SH-SY5Y (cell line): ENCODE data around the gene ATP6V1C2.
A peak's percentile ranks its signal among the peaks of the same experiment; 100 is the strongest.

ENCODE experiments used
- GATA2 ChIP-seq: IDR thresholded peaks from 2 replicates; pipeline ENCODE4 v1.6.1; 2011; ENCODE audit warnings: mild to moderate bottlenecking, low read depth, low read length
- GATA3 ChIP-seq: IDR thresholded peaks from 2 replicates; pipeline ENCODE4 v1.6.1; 2011; ENCODE audit warnings: low read depth, mild to moderate bottlenecking, low read length, moderate library complexity

ATP6V1C2 gene

DNA sequence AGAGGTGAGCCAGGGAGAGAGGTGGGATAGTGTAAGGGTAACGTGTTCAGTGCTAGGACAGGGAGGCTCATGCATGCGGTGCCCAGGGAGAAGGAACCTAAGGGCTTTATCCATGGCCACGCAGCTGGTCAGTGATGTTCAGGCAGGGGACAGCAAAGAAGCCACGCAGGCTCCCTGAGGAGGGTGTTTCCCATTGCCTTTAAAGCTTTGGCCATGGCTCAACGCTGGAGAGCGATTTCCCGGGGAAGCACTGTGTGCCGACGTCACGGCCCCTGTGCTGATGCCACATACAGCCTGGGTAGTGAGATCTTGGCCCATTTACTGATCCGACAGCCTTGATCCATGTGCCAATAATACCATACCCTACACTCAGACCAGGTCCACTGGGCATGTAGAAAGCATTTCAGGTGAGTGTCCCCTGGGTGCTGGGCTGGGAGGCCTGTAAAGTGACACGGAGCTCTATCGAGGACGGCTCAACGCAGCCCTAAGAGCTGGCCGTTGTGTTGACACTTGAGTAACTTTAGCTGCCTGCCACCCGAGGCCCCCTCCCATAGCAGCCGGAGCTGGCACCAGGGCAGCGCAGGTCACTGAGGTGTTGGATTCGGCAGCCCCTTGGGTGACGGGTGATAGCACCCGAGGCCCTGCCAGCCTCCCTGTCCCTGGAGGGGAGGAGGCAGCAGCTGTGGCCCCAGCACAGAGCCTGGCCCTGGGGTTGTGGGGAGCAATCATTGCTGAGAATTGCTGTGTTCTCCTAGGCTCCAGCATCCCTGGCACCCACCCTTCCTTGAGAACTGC is 49.7 kb downstream of the ATP6V1C2 start:
- no peak for TF ChIP-seq GATA3
- no peak for TF ChIP-seq GATA2

DNA sequence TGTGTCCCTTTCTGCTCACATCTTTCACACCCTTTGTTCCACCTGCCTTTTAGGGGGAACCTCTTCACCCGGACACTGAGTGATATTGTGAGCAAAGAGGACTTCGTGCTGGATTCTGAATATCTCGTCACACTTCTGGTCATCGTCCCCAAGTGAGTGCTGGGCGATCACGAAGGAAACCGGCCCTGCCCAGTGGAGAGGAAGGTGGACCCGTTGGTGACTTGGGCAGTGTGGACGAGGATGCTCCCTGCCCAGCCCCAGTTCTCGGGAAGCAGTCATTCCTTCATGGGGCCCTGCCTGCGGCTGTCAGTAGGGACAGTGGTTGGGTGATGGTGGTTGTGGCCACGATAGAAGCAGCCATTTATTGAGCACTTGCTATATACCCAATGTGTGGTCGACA is 50.4 kb downstream of the ATP6V1C2 start:
- TF ChIP-seq GATA3 (no peak), GATA2 (no peak)

DNA sequence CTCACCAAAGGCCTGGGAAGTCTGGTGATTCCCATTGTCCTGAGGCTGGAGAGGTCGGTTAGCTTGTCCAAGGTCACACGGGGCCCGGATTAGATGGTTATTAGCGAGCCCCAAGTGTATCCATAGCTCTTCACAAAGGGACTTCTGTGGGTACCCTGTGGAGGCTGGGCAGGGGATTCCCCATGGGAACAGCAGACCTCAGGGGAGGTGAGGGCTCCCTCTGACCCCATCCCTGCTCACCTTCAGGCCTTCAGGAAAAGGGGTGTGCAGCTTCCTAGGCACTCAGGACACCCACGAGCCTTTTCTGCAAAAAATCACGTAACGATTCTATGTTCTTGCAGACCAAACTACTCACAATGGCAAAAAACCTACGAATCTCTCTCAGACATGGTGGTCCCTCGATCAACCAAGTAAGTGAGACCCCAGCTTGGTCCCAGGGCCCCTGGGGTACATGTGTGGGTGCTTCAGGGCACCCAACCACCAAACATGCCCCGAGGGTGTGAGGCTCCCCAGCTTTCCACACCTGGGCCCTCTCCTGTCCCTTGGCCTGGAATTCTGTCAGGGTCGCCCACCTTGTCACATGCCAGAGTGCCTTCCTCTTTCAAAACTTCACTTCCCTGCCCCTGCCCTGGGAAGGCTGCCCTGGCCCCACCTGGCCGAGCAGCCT is 50.9 kb downstream of the ATP6V1C2 start:
- no peak for TF ChIP-seq GATA2
- TF ChIP-seq GATA3 = no peak

DNA sequence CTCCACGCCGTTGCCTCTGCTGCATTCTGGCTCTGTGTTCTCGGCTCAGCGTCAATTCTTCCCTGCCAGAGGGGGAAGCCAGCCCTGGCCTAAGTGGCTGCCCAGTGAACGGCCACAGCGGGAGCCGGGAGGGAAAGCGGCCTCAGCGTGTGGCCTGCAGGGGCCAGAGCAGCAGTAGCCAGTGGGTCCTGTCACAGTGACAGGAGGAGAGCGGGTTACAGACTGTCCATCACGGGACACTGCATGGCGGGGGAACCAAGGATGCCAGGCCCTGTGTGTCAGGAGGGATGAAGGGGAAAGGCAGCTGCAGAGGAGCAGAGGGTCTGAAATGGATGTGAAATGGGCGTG is 51.4 kb downstream of the ATP6V1C2 start:
- no peak for TF ChIP-seq GATA2
- TF ChIP-seq GATA3 = no peak

DNA sequence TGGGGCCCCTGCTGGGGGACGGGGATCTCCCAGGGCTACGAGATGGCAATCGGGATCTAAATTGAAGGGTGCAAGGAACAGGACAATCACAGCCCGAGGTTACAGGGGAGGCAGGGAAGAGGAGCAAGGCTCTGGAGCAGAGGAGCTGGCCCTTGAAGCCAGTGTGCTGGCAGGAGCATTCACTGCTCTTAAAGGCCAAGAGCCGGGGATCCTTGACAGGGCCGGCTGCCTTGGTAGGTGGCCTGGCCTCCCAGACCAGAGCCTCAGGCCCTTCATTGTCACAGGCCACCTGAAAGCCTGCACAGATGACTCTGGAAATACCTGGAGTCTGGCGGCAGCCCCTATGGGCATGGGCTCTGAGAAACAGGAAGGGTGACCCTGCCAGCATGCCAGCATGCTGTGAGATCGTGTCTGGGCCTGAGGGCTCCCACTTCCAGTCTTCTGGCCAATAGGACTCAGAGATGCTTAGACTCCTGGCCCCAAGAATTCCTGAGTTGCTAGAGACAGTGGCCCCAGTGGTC is 52.5 kb downstream of the ATP6V1C2 start:
- TF ChIP-seq GATA2 = no peak
- TF ChIP-seq GATA3 = no peak

DNA sequence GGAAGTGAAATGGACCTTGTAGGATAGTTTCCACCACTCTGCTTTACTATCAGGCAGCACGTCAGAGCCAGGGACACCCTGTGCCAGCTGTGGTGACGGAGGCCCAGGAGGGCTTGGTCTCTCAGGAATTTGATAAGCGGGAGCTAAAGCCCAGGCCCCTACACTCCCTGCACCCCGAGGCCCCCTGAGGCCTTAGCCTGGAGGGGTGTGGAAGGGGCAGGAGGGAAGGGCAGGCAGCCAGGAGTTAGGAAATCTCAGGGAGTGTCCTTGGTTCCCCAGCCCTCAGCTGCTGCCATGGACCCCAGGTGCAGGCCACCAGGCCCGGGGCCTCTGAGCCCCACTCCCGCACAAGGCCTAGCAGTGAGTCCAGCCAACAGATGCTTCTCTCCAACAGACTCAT is 53.0 kb downstream of the ATP6V1C2 start:
- TF ChIP-seq GATA2 (no peak), GATA3 (no peak)

DNA sequence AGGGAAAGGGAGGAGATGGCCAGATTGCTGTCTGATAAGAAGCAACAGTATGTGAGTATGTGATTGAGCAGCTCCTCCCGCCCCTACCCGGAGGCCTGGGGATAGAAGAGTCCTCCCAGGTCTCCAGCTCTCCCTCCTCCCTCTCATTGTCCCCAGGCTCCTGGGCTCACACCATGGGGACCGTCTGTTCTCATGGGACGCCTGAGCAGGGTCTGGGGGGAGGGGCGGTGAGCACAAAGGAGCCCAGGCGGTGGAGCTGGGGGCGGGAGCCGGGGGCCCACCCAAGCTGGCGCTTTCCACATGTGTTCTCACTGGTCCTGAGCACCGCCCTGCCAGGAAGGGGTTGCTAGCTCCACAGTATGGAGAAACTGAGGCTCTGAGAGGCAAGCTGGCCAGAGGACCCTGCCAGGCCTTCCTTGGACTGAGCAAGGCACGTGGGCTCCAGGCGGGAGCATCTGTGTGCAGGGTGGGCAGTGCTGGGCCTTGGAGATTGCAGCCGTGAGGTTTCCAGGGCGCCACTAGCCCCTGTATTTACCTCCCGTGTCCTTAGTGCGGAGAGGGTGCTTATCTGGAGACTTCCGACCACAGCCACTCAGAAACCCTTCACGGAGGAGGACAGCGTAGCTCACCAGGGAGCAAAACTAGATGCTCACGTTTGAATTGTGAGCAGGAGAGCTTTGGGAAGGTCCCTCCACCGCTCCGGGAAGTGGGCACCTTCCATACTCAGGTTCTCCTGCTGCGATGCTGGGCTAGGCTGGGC is 53.8 kb downstream of the ATP6V1C2 start:
- TF ChIP-seq GATA2 = peak; percentile 52; the same call in 1 of the 2 replicates
- TF ChIP-seq GATA3 = no peak

DNA sequence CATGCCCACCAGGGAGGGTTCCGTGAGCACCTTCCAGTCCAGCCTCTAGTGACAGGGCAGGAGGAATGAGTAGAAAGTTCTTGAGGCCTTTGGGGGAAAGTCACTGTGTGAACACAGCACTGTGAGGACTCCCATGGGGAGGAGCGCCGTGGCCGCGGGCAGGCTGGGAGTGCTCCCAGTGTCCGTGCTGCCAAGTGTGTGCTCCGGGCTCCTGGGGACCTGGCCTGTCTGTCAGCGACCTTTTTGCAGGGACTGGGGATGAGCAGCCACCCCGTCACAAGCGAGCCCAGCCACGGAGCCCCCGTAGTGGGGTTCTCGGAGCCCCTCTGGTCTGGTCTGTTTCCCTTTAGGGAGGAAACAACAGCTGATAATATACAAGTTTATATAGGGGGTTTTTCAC is 54.4 kb downstream of the ATP6V1C2 start:
- TF ChIP-seq GATA2 (no peak), GATA3 (no peak)

DNA sequence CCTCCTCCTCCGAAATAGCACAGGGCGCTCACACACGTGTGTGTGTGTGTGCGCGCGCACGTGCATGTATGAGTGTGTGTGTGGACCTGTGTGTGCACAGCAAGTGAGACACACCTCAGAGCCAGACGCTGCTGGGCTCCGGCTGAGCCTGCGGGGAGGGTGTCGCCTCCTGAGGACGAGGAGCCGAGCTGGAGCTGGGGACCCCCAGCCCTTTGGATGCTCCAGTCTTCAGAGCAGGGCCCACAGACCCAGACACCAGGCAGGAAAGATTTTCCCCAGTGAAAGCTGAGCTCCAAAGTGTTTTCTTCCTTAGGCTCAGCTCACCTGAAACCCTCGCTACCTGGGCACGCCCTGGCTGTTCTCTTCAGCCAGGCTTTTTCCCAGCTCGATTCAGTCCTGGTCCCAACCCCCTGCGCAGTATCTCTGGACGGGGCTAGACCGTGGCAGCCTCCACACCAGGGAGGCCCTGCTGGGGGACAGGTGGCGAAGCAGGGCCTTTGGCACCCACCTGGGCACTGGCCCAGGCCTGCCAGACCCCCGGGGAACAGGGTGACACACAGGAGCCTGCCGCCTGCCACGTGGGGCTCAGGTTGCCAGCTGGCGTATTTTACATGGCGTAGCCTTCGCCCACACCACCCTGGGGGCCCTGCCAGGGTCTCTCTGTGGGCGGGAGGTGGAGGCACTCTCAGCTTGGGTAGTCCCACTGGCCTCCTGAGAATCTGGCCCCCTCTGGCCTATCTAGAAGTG is 55.0 kb downstream of the ATP6V1C2 start:
- TF ChIP-seq GATA3 (no peak), GATA2 (no peak)

DNA sequence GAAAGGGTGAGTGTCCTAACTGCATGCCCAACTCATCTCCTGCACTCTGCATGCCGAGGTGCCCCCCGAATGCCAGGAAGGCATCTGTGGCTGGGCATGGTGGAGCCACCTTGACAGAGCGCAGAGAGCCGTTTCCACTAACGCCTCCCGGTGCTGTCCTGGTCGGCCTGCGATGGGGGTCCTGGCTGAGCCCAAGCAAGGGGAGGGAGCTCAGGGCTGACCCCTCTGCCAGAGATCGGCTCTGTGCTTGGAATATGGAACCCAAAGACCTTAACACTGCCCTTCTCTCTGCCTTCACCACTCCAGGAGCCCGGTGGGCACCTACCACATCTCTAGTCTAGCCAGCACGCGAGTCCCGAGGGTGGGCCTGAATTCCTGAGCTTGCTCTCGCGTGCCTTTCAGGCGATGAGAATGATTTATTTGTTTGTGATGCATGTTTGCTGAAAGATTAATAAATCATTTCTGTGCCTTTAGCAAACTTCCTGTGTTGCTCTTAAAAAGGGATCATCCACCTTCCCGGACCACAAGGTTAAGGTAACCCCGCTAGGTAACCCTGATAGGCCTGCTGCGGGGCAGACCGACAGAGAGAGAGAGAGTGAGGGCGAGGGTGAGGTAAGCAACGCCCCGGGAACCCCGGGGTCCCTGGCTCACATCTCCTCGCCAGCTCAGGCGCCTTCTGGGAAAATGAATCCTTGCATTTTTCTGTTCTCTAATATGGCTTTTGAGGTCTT is 55.8 kb downstream of the ATP6V1C2 start:
- TF ChIP-seq GATA3 = no peak
- TF ChIP-seq GATA2 = no peak

DNA sequence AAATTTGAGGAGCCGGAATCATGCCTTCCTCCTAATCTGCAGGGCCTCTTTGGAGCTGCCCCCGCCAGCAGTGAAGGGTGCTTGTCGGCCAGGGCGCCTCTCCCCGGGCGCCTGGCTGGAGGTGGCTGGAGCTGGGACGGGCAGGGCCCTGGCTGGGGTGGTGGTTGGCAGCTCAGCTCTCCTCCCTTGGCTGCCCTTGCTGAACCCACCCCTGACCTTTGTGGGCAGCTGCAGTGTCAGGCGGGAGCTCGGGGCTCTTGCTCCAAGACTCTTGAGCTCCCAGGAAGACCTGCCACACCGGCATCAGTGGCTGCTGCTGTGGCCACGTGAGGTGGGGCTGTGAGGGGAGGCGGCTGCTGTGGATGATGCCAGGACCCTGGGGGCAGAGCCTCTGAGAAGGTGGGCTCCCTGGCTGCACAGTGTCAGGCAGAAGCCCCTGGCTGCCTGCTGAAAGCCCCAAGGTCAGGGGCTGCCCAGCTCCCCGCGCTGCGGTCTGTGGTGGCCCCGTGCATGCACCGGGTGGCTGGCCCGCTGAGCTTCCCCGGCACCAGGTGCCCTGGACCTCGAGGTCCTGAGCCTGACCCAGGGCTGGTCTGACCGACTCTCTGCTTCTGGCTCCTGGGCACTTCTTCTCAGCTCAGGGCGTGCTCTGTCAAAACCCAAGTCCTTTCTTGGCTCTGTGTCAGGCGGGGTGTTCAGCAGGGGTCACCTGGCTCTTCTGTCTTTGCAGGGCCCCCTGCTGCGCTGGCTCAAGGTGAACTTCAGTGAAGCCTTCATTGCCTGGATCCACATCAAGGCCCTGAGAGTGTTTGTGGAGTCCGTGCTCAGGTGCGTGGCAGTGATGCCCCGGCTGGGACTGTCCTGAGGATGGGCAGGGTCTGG is 56.7 kb downstream of the ATP6V1C2 start:
- no peak for TF ChIP-seq GATA2
- TF ChIP-seq GATA3 = no peak

DNA sequence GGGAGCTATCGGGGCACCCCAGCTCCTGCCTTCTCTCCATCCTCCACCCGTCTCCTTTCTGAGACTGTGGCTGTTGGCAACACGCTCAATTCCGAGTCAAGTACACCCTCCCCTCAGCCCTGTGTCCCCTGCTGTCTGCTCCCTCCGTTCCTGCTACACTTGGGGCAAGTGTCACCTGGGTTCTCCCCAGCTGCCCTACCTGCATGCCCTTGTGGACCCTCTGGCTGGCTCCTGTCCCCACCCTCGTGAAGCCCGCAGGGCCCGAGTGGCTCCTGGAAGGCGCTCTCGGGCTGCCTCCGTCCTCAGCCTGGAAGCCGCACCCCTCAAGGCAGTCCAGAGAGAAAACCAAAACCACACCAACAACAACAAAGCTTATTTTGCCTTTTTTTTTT is 57.3 kb downstream of the ATP6V1C2 start:
- no peak for TF ChIP-seq GATA2
- no peak for TF ChIP-seq GATA3
